DOHH2 (cell line): ENCODE measurements around the gene SMURF1.

Experiments used
- H3F3A ChIP-seq: fragments of 200-600 bp; sonication (generic), shearing (Covaris generic); 2 replicates; pipeline ENCODE4 v1.6.0; 2016; ENCODE audit warnings: antibody characterized with exemption, mild to moderate bottlenecking; ENCODE audit not compliant: control insufficient read depth, insufficient read depth
- H3K27ac ChIP-seq: fragments of 200-600 bp; sonication (generic); 2 replicates; pipeline ENCODE4 v1.5.1; 2014; ENCODE audit warnings: low read depth, mild to moderate bottlenecking, low read length, moderate library complexity
- H3K27me3 ChIP-seq: fragments of 200-600 bp; sonication (generic); 2 replicates; pipeline ENCODE4 v1.6.1; 2014; ENCODE audit warnings: mild to moderate bottlenecking, low read length, mixed read lengths; ENCODE audit not compliant: control insufficient read depth
- H3K36me3 ChIP-seq: fragments of 200-600 bp; sonication (generic); 2 replicates; pipeline ENCODE4 v1.6.1; 2014; ENCODE audit warnings: mild to moderate bottlenecking, low read length, moderate library complexity, mixed read lengths; ENCODE audit not compliant: control insufficient read depth
- H3K4me1 ChIP-seq: fragments of 200-600 bp; sonication (generic); 2 replicates; pipeline ENCODE4 v1.6.1; 2014; ENCODE audit warnings: mild to moderate bottlenecking, low read length, mixed read lengths; ENCODE audit not compliant: control insufficient read depth
- H3K4me2 ChIP-seq: fragments of 200-600 bp; sonication (generic); 2 replicates; pipeline ENCODE4 v1.6.0; 2014; ENCODE audit warnings: mild to moderate bottlenecking, low read length, moderate library complexity
- H3K4me3 ChIP-seq: fragments of 200-600 bp; sonication (generic); 2 replicates; pipeline ENCODE4 v1.5.1; 2014; ENCODE audit warnings: mild to moderate bottlenecking, low read length, mixed read lengths
- H3K79me2 ChIP-seq: fragments of 200-600 bp; sonication (generic); 2 replicates; pipeline ENCODE4 v1.6.1; 2014; ENCODE audit warnings: mild to moderate bottlenecking, low read length, mixed read lengths; ENCODE audit not compliant: control insufficient read depth
- H3K9me2 ChIP-seq: fragments of 200-600 bp; sonication (generic); replicated peaks from 2 replicates; pipeline ENCODE4 v1.6.1; 2014; ENCODE audit warnings: mild to moderate bottlenecking, low read length, mixed read lengths; ENCODE audit not compliant: control insufficient read depth
- H3K9me3 ChIP-seq: fragments of 200-600 bp; sonication (generic); 2 replicates; pipeline ENCODE4 v1.6.1; 2014; ENCODE audit warnings: antibody characterized with exemption, low read length, mixed read lengths; ENCODE audit not compliant: control insufficient read depth, insufficient read depth
- H4K20me1 ChIP-seq: fragments of 200-600 bp; sonication (generic); 2 replicates; pipeline ENCODE4 v1.6.0; 2014; ENCODE audit warnings: low read depth, mild to moderate bottlenecking, antibody characterized with exemption, low read length, moderate library complexity; ENCODE audit not compliant: control insufficient read depth, insufficient read depth
- EZH2phosphoT487 ChIP-seq: fragments of 200-600 bp; sonication (generic); IDR thresholded peaks from 2 replicates; pipeline ENCODE4 v1.6.1; 2017; ENCODE audit warnings: borderline replicate concordance, mild to moderate bottlenecking, antibody characterized with exemption, low read length, moderate library complexity, mixed read lengths
- TF ChIP-seq, protein P1 (sequence below): fragments of 200-600 bp; sonication (generic); IDR thresholded peaks from one replicate; pipeline ENCODE4 v1.5.1; 2014; ENCODE audit warnings: antibody characterized with exemption, mild to moderate bottlenecking, low read depth, low read length; ENCODE audit not compliant: poor library complexity, severe bottlenecking

Gene SMURF1

DNA sequence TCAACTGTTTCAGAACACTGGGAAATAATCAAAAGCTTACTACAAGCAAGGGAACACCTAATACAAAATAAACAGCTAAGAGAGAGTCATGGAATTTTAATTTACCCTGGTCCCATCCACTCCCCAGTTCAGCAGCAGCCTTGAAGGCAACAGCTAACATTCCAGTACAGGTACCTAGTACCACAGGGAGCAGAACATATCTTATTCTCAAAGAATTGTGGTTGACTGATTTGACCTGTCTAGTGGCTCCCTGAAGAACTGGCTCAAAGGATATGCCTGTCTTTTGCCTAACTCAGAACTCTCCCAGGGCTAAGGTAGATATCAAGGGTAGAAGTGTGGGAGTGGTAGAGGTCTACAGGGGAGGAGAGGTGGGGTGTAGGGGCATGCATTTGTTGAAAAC lies 32.3 kb downstream of the SMURF1 start:
- H3K4me2 ChIP-seq, result no peak overlapping the region

DNA sequence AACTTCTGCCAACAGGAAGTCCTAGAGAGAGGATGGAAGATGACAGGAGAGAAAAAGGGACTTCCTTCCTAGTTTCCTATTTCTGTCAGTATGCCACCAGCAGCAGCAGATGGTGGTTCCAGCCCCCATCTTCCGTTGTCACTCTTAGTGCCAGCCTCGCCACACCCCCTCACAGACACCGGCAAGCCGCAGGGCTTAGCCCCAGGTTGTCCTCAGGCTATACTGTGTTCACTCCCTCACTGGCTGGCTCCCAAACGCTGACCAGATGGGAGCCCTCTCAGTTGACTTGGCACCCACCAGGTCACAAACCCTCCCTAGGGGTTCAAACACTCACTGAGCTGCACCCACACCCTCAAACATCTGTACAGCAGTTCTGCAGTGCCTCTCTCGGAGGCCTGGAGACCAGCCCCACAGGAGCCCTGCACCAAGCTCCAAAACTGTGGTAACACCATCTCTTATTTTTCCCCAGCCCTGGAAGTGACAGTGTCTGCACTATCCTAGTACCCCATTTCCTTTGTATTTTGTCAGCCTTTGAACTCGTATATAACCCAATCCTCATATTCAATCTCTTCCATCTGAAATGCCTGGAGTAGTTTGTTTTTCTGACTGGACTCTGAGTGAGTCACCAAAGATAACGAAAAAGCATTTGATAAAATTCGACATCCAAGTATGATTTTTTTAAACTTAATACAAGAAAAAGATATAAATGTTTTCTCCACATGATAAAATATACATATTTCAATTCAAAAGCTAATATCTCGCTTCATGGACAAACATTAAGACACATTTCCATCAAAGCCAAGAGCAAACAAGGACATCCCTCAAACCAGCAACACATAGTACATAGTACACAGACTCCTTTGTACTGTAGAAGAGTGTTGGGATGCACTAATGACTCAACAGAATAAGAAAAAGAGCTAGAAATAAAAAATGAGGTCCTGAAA lies 34.5 kb downstream of the SMURF1 start:
- TF ChIP-seq EZH2phosphoT487, result no peak
- peaks cover 4% of the 10 kb centered on the region for H4K20me1 ChIP-seq

More for the DNA sequence above, 32.3 kb downstream of the SMURF1 start:
- H4K20me1 ChIP-seq, result peaks cover 4% of the 10 kb centered on the region
- H3K4me3 ChIP-seq, result no peak overlapping the region
- H3K9me3 ChIP-seq, result no peaks in the 10 kb centered on the region
- peaks cover 90% of the 10 kb centered on the region for H3K79me2 ChIP-seq
- no peaks in the 10 kb centered on the region for H3K27me3 ChIP-seq
- H3K27ac ChIP-seq, result no peak overlapping the region
- TF ChIP-seq, protein P1, sequence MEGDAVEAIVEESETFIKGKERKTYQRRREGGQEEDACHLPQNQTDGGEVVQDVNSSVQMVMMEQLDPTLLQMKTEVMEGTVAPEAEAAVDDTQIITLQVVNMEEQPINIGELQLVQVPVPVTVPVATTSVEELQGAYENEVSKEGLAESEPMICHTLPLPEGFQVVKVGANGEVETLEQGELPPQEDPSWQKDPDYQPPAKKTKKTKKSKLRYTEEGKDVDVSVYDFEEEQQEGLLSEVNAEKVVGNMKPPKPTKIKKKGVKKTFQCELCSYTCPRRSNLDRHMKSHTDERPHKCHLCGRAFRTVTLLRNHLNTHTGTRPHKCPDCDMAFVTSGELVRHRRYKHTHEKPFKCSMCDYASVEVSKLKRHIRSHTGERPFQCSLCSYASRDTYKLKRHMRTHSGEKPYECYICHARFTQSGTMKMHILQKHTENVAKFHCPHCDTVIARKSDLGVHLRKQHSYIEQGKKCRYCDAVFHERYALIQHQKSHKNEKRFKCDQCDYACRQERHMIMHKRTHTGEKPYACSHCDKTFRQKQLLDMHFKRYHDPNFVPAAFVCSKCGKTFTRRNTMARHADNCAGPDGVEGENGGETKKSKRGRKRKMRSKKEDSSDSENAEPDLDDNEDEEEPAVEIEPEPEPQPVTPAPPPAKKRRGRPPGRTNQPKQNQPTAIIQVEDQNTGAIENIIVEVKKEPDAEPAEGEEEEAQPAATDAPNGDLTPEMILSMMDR, result no peak
- TF ChIP-seq EZH2phosphoT487, result no peak
- H3K4me1 ChIP-seq, result peaks cover 12% of the 10 kb centered on the region
- no peaks in the 10 kb centered on the region for H3K9me2 ChIP-seq
- H3K36me3 ChIP-seq, result no peaks in the 10 kb centered on the region
- peaks cover 4% of the 10 kb centered on the region; the same call in 1 of the 2 replicates for H3F3A ChIP-seq

DNA sequence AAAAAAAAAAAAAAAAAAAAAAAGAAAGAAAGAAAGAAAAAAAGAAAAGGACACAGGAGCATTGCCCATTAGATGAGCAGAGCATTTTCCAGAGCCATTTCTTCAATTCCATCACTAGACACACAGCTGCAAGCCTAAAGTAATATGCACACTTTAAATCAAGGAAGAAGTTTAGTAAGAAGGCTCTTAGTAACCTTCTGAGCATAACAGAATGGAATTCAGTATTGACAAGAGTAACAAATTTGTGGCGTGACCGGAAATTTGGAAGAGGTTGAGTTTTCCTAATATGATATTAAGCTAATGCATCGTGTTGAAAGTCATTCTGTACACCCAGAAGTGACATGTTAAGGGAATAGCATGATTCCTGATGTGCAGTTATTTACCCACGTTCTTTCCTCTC lies 35.3 kb downstream of the SMURF1 start:
- Histone ChIP-seq H3F3A (no peaks in the 10 kb centered on the region), H3K27ac (no peak overlapping the region), H4K20me1 (peaks cover 4% of the 10 kb centered on the region)

More for the DNA sequence above, 34.5 kb downstream of the SMURF1 start:
- Histone ChIP-seq H3K27ac (no peak overlapping the region), H3K4me1 (peaks cover 15% of the 10 kb centered on the region), H3K27me3 (no peaks in the 10 kb centered on the region), H3K9me2 (no peaks in the 10 kb centered on the region), H3K9me3 (no peaks in the 10 kb centered on the region), H3K36me3 (no peaks in the 10 kb centered on the region), H3K4me2 (no peak overlapping the region), H3K79me2 (peaks cover 90% of the 10 kb centered on the region), H3F3A (no peaks in the 10 kb centered on the region), H3K4me3 (no peak overlapping the region)

More for the DNA sequence above, 35.3 kb downstream of the SMURF1 start:
- Histone ChIP-seq H3K36me3 (no peaks in the 10 kb centered on the region), H3K27me3 (no peaks in the 10 kb centered on the region), H3K79me2 (peaks cover 91% of the 10 kb centered on the region), H3K4me1 (peaks cover 22% of the 10 kb centered on the region), H3K9me3 (no peaks in the 10 kb centered on the region), H3K4me3 (no peak overlapping the region), H3K4me2 (no peak overlapping the region), H3K9me2 (no peaks in the 10 kb centered on the region)
- TF ChIP-seq EZH2phosphoT487, result no peak
- TF ChIP-seq, protein P1, result no peak
